BE2C (cell line): ENCODE data around the gene ALKAL2.

Experiments used
- DNase-seq: peaks from one replicate; pipeline ENCODE4 v3.0.0-alpha.2; 2020
- H3K27me3 ChIP-seq: fragments of 250-450 bp; sonication (Bioruptor Pico); 2 replicates; pipeline ENCODE4 v1.5.1; 2020; ENCODE audit warnings: mild to moderate bottlenecking
- H3K36me3 ChIP-seq: fragments of 250-450 bp; sonication (Bioruptor Pico); 2 replicates; pipeline ENCODE4 v1.5.1; 2020; ENCODE audit warnings: mild to moderate bottlenecking
- H3K4me1 ChIP-seq: fragments of 250-450 bp; sonication (Bioruptor Pico); 2 replicates; pipeline ENCODE4 v1.5.1; 2020
- H3K4me3 ChIP-seq: 2 replicates; pipeline ENCODE4 v1.5.1; 2011; ENCODE audit warnings: low read depth, low read length
- H3K9me3 ChIP-seq: fragments of 250-450 bp; sonication (Bioruptor Pico); 2 replicates; pipeline ENCODE4 v1.5.1; 2020
- CTCF ChIP-seq: IDR thresholded peaks from 2 replicates; pipeline ENCODE4 v1.5.1; 2012; ENCODE audit warnings: mild to moderate bottlenecking, low read depth, low read length

Gene ALKAL2

DNA sequence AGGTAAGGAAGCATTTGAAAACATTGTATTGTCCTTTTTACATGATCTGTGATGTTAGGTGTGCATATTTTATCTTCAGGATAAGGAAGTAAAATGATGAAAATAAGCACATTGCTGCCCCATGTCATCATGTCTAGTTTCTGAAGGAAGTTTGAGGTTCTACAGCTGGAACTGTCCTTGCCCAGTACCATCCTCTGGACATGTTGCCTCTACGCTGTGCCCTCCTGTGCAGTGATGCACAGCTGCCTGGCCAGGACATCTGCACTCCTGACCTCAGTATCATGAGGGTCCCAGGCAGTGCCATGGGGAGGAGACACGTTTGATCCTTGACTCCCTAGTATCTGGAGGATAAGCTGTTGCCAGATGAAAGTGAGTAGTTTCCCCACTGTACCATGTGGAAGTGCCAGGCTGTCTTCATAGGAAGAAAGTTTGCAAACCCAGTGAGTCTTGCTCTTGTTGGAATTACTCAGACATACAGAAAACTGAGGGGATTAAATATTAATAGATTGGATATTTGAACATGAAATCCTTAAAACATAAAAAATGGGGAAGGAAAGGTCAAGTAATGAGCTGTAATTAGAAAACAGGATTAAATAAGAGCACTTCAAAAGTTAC lies 9.5 kb downstream of the ALKAL2 start:
- no peak for DNase-seq
- Histone ChIP-seq H3K4me1 (no peaks in the 10 kb centered on the region), H3K27me3 (no peaks in the 10 kb centered on the region), H3K4me3 (no peak overlapping the region), H3K9me3 (no peaks in the 10 kb centered on the region), H3K36me3 (no peaks in the 10 kb centered on the region; the same call in 1 of the 2 replicates)
- TF ChIP-seq CTCF: no peak

DNA sequence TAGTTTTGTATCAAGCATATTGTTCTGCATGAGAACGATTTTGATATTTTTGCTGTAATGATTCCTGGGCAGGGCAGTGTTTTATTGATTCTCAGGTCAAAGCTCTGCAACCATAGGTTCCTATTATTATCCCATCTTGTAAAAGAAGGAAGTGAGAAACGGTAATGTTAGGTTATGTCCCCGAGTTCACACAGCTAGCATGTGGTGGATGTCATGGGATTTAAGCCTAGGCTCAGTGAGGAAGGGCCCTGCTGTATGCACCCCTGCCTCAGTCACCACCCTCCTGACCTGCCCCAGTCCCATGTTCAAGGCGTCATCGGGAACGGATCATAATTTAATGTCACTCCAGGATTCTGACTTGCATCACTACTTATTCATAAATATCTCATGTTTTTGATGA lies 12.4 kb downstream of the ALKAL2 start:
- Histone ChIP-seq H3K9me3 (no peaks in the 10 kb centered on the region), H3K4me3 (no peak overlapping the region), H3K36me3 (no peaks in the 10 kb centered on the region; the same call in 1 of the 2 replicates), H3K27me3 (no peaks in the 10 kb centered on the region), H3K4me1 (no peaks in the 10 kb centered on the region)
- TF ChIP-seq CTCF: no peak
- DNase-seq: no peak

- H3K9me3 ChIP-seq: no peaks in the 10 kb centered on the region
- no peaks in the 10 kb centered on the region for H3K27me3 ChIP-seq
- TF ChIP-seq CTCF: no peak
- no peaks in the 10 kb centered on the region for H3K4me1 ChIP-seq
- H3K36me3 ChIP-seq: no peaks in the 10 kb centered on the region; the same call in 1 of the 2 replicates
- H3K4me3 ChIP-seq: no peak overlapping the region
- no peak for DNase-seq
Observed at GRCh38 chr2:274503-274902, 13.4 kb downstream of the ALKAL2 start.

DNA sequence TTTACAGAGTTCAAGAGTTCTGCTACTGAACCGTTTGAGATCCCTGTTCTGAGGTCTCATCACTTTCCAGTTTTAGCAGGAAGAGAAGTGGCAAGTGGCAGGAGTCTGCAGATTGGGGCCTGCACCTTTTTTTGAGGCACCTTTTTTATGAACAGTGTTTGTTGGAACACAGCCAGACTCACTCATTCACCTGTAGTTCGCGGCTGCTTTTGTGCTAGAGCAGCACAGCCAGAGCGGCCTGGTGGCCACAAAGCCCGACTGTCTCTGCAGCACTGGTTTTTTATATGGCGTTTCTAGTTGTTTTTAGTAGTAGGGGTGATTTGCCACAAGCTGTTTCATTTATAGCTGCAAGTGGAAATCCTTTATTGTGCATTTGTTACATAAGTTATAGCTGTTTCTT lies 14.6 kb downstream of the ALKAL2 start:
- H3K27me3 ChIP-seq: no peaks in the 10 kb centered on the region
- H3K9me3 ChIP-seq: no peaks in the 10 kb centered on the region
- TF ChIP-seq CTCF: no peak
- no peak overlapping the region for H3K4me3 ChIP-seq
- DNase-seq: no peak
- H3K36me3 ChIP-seq: no peaks in the 10 kb centered on the region; the same call in 1 of the 2 replicates
- no peaks in the 10 kb centered on the region for H3K4me1 ChIP-seq

- H3K36me3 ChIP-seq: no peaks in the 10 kb centered on the region; the same call in 1 of the 2 replicates
- no peaks in the 10 kb centered on the region for H3K27me3 ChIP-seq
- no peaks in the 10 kb centered on the region for H3K4me1 ChIP-seq
- H3K9me3 ChIP-seq: no peaks in the 10 kb centered on the region
- H3K4me3 ChIP-seq: no peak overlapping the region
- DNase-seq: no peak
- no peak for TF ChIP-seq CTCF
Observed at GRCh38 chr2:271917-272316, 16.0 kb downstream of the ALKAL2 start.

DNA sequence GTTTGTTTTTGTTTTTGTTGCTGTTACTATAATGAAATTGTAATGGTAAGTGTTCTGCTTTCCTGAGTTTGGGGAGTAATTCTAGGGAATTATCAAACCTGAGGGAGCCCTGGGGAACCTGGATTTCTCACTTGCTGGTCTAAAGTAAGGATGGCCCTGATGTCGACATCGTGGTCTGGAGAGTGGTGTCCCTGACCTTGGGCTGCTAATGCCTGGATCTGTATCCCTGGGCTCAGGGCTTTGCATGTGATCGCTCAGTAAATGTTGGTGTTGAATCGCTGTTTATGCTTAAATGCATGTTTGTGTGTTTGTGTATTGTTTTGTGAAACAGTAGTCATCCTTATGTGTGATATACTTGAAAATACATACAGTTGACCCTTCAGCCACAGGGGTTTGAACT lies 17.0 kb downstream of the ALKAL2 start:
- no peak for DNase-seq
- H3K4me1 ChIP-seq: no peaks in the 10 kb centered on the region
- TF ChIP-seq CTCF: no peak

More for the DNA sequence above, 17.0 kb downstream of the ALKAL2 start:
- Histone ChIP-seq H3K4me3 (no peak overlapping the region), H3K36me3 (no peaks in the 10 kb centered on the region; the same call in 1 of the 2 replicates), H3K27me3 (no peaks in the 10 kb centered on the region), H3K9me3 (no peaks in the 10 kb centered on the region)
